H1 (cell line): Measurements from ENCODE around the gene TBC1D23. TPM values are rescaled to one million over a fixed set of nuclear protein-coding genes. Genes with fewer than 3 reads are reported as not detected.

Source experiments
- CTCF ChIA-PET: fragments of 300-600 bp; sonication (Branson Sonifier 250); formaldehyde crosslinking; loops from one replicate; lab custom pipeline; 2021; ENCODE audit not compliant: partially characterized antibody; lab: Charles Lee
- POLR2A ChIA-PET: fragments of 300-600 bp; sonication (Branson Sonifier 250); formaldehyde crosslinking; loops from one replicate; lab custom pipeline; 2021; ENCODE audit warnings: inconsistent platforms; ENCODE audit not compliant: partially characterized antibody; lab: Charles Lee
- DNase-seq, 2 experiments: peaks; one replicate each; pipeline versions ENCODE4 v3.0.0 to v3.0.0-alpha.2; 2010 to 2022; ENCODE audit warnings: low spot score in 2 of 2, low read depth in 1 of 2, mixed read lengths in 1 of 2
- FAIRE-seq: peaks from 2 replicates; lab custom pipeline; 2011; peaks lifted over from hg19 to GRCh38; lab: Jason Lieb, UNC
- H2AFZ ChIP-seq: 2 replicates; pipeline ENCODE4 v1.8.1; 2012; ENCODE audit warnings: low read length, inconsistent platforms
- H2AK5ac ChIP-seq: 2 replicates; pipeline ENCODE4 v1.6.1; 2013; ENCODE audit warnings: low read depth, low read length
- H2BK120ac ChIP-seq: replicated peaks from 2 replicates; pipeline ENCODE3; 2013; ENCODE audit warnings: low read depth, low read length, inconsistent platforms
- H2BK12ac ChIP-seq: 2 replicates; pipeline ENCODE4 v1.6.1; 2013; ENCODE audit warnings: low read depth, low read length
- H2BK15ac ChIP-seq: 2 replicates; pipeline ENCODE4 v1.6.1; 2013; ENCODE audit warnings: low read length
- H2BK20ac ChIP-seq: 2 replicates; pipeline ENCODE4 v1.6.1; 2013; ENCODE audit warnings: low read length
- H2BK5ac ChIP-seq: 2 replicates; pipeline ENCODE4 v1.6.1; 2013; ENCODE audit warnings: low read depth, low read length
- H3K14ac ChIP-seq: 2 replicates; pipeline ENCODE4 v1.6.1; 2013; ENCODE audit warnings: inconsistent platforms; ENCODE audit not compliant: insufficient read length
- H3K18ac ChIP-seq: 2 replicates; pipeline ENCODE4 v1.6.1; 2013; ENCODE audit warnings: low read length; ENCODE audit errors: extremely low read depth
- H3K23ac ChIP-seq: 2 replicates; pipeline ENCODE4 v1.6.1; 2013; ENCODE audit warnings: inconsistent platforms; ENCODE audit not compliant: insufficient read length
- H3K23me2 ChIP-seq: 2 replicates; pipeline ENCODE4 v1.6.1; 2013; ENCODE audit warnings: low read depth, low read length
- H3K27ac ChIP-seq: 2 replicates; pipeline ENCODE4 v1.6.1; 2011; ENCODE audit warnings: low read depth, low read length, inconsistent platforms
- H3K27me3 ChIP-seq, 4 experiments: replicated peaks in 1 of 4; 1 replicate in 1 of 4; 2 replicates in 3 of 4; pipeline versions ENCODE4 v1.6.1 to v1.8.1; 2011 to 2013; ENCODE audit warnings: low read length in 3 of 4, mild to moderate bottlenecking in 3 of 4, inconsistent platforms in 2 of 4, mixed read lengths in 2 of 4, moderate library complexity in 1 of 4; ENCODE audit not compliant: control insufficient read depth in 3 of 4, insufficient read depth in 3 of 4; ENCODE audit errors: extremely low read depth in 1 of 4
- H3K36me3 ChIP-seq, 4 experiments: 2 replicates each; pipeline versions ENCODE4 v1.6.1 to v1.8.1; 2011 to 2013; ENCODE audit warnings: mild to moderate bottlenecking in 4 of 4, low read length in 3 of 4, moderate library complexity in 2 of 4, control low read depth in 1 of 4, inconsistent platforms in 1 of 4; ENCODE audit not compliant: insufficient read depth in 4 of 4, control insufficient read depth in 2 of 4
- H3K4ac ChIP-seq: replicated peaks from 2 replicates; pipeline ENCODE3; 2013; ENCODE audit warnings: low read length, low read depth, mixed read lengths, inconsistent platforms; ENCODE audit not compliant: insufficient read length
- H3K4me1 ChIP-seq, 4 experiments: replicated peaks in 1 of 4; 1 replicate in 1 of 4; 2 replicates in 3 of 4; pipeline versions ENCODE4 v1.6.1 to v1.8.1; 2011 to 2013; ENCODE audit warnings: low read length in 3 of 4, inconsistent platforms in 2 of 4, mixed read lengths in 1 of 4; ENCODE audit not compliant: insufficient read depth in 4 of 4, control insufficient read depth in 3 of 4
- H3K4me2 ChIP-seq, 2 experiments: 2 replicates each; pipeline versions ENCODE4 v1.6.1 to v1.8.1; 2011 to 2013; ENCODE audit warnings: low read depth in 2 of 2, low read length in 2 of 2, control low read depth in 1 of 2, inconsistent platforms in 1 of 2, mild to moderate bottlenecking in 1 of 2; ENCODE audit not compliant: insufficient read depth in 1 of 2
- H3K4me3 ChIP-seq, 4 experiments: fragments of 200-600, 300-600 bp in 1 of 4; sonication (generic), shearing (Covaris generic), sonication (Bioruptor Twin) in 1 of 4; 2 replicates each; pipeline versions ENCODE4 v1.5.1 to v1.8.1; 2011 to 2016; ENCODE audit warnings: low read length in 4 of 4, low read depth in 3 of 4, control low read depth in 2 of 4, inconsistent platforms in 2 of 4, mild to moderate bottlenecking in 2 of 4, mixed read lengths in 1 of 4, moderate library complexity in 1 of 4; ENCODE audit not compliant: insufficient read depth in 2 of 4; ENCODE audit errors: extremely low read depth in 1 of 4
- H3K56ac ChIP-seq: replicated peaks from 2 replicates; pipeline ENCODE3; 2013; ENCODE audit warnings: low read depth, mild to moderate bottlenecking, mixed read lengths, low read length, inconsistent platforms; ENCODE audit not compliant: insufficient read length
- H3K79me1 ChIP-seq: 2 replicates; pipeline ENCODE4 v1.6.1; 2013; ENCODE audit warnings: low read depth, low read length, control low read depth
- H3K79me2 ChIP-seq, 2 experiments: 2 replicates each; pipeline versions ENCODE4 v1.6.1 to v1.8.1; 2012 to 2013; ENCODE audit warnings: low read length in 2 of 2, mild to moderate bottlenecking in 2 of 2, inconsistent platforms in 1 of 2; ENCODE audit not compliant: insufficient read depth in 2 of 2, control insufficient read depth in 1 of 2
- H3K9ac ChIP-seq, 4 experiments: replicated peaks in 1 of 4; 1 replicate in 1 of 4; 2 replicates in 3 of 4; pipeline versions ENCODE4 v1.6.1 to v1.8.1; 2011 to 2013; ENCODE audit warnings: low read depth in 3 of 4, low read length in 3 of 4, control low read depth in 2 of 4, mild to moderate bottlenecking in 2 of 4, moderate library complexity in 2 of 4, inconsistent platforms in 1 of 4; ENCODE audit errors: extremely low read depth in 1 of 4
- H3K9me3 ChIP-seq, 2 experiments: 2 replicates each; pipeline versions ENCODE4 v1.6.1 to v1.8.1; 2012 to 2013; ENCODE audit warnings: mild to moderate bottlenecking in 2 of 2, moderate library complexity in 2 of 2, control low read depth in 1 of 2, inconsistent platforms in 1 of 2, low read depth in 1 of 2, low read length in 1 of 2, mixed read lengths in 1 of 2; ENCODE audit not compliant: insufficient read depth in 2 of 2
- H4K20me1 ChIP-seq, 2 experiments: replicated peaks in 1 of 2; 2 replicates each; pipeline versions ENCODE3 to v1.8.1; 2011 to 2013; ENCODE audit warnings: inconsistent platforms in 2 of 2, low read length in 2 of 2, mild to moderate bottlenecking in 1 of 2; ENCODE audit not compliant: insufficient read depth in 2 of 2, control insufficient read depth in 1 of 2
- H4K5ac ChIP-seq: 2 replicates; pipeline ENCODE4 v1.6.1; 2013; ENCODE audit warnings: low read length, low read depth, mixed read lengths, inconsistent platforms; ENCODE audit not compliant: insufficient read length
- H4K8ac ChIP-seq: 2 replicates; pipeline ENCODE4 v1.8.0; 2013; ENCODE audit warnings: mild to moderate bottlenecking, moderate library complexity, low read length, inconsistent platforms; ENCODE audit not compliant: insufficient read depth; ENCODE audit errors: extremely low read depth
- H4K91ac ChIP-seq: replicated peaks from 2 replicates; pipeline ENCODE3; 2013; ENCODE audit warnings: low read length, mixed read lengths, inconsistent platforms; ENCODE audit not compliant: insufficient read length
- POU5F1 ChIP-seq: IDR thresholded peaks from 2 replicates; pipeline ENCODE4 v1.6.1; 2011; ENCODE audit warnings: low read depth, mild to moderate bottlenecking, low read length, moderate library complexity
- ZNF274 ChIP-seq: IDR thresholded peaks from 2 replicates; pipeline ENCODE4 v1.7.0; 2012; ENCODE audit warnings: low read length, borderline replicate concordance; ENCODE audit errors: extremely low read depth
- WGBS, 2 experiments: shearing (Covaris generic) in 1 of 2; methylation state at CpG; one replicate each; pipeline versions ENCODE4 v1.1.6 to v1.1.7; 2013 to 2015; ENCODE audit warnings: low lambda C conversion rate in 2 of 2, mixed read lengths in 2 of 2, inconsistent platforms in 1 of 2, low coverage in 1 of 2, missing lambda C conversion rate in 1 of 2; ENCODE audit not compliant: insufficient replicate concordance in 2 of 2, insufficient coverage in 1 of 2, insufficient read length in 1 of 2; ENCODE audit errors: extremely low coverage in 1 of 2, missing lambda C conversion rate in 1 of 2; 5-methylcytosine and 5-hydroxymethylcytosine counted together
- polyA plus RNA-seq, 7 experiments: library from polyadenylated mRNA; depleted of rRNA in 3 of 7; stranded (reverse) in 5 of 7; unstranded in 2 of 7; fragments of >200 nt in 5 of 7; fragments of 200-250 nt in 2 of 7; gene quantifications; 1 replicate in 5 of 7; 2 replicates in 1 of 7; 4 replicates in 1 of 7; pipeline versions ENCODE4 v1.2.1 to v1.2.3, GENCODE V29; 2011 to 2013; ENCODE audit warnings: missing spikeins in 2 of 7, mixed read lengths in 2 of 7
- total RNA-seq: library from RNA; stranded (reverse); fragmentation: NEBNext Ultra II Directional; extraction: Animal tissue kit (Norgen Biotek cat#: 25700); gene quantifications from 2 replicates; pipeline ENCODE4 v1.2.1, GENCODE V29; 2021
- TF ChIP-seq, protein P1 (sequence below), 3 experiments: IDR thresholded peaks; 1 replicate in 2 of 3; 2 replicates in 1 of 3; pipeline versions ENCODE4 v1.5.1 to v1.6.1; 2011; ENCODE audit warnings: low read length in 3 of 3, mild to moderate bottlenecking in 3 of 3, inconsistent platforms in 2 of 3, low read depth in 1 of 3, moderate library complexity in 1 of 3; ENCODE audit not compliant: insufficient read depth in 1 of 3; ENCODE audit errors: control extremely low read depth in 1 of 3

Gene TBC1D23
- total and polyA plus RNA-seq, 2 of the 8 experiments (the other 6 are each of a cell fraction or from before 2014, with no cell fraction given): 6.4 to 29.3 TPM

DNA sequence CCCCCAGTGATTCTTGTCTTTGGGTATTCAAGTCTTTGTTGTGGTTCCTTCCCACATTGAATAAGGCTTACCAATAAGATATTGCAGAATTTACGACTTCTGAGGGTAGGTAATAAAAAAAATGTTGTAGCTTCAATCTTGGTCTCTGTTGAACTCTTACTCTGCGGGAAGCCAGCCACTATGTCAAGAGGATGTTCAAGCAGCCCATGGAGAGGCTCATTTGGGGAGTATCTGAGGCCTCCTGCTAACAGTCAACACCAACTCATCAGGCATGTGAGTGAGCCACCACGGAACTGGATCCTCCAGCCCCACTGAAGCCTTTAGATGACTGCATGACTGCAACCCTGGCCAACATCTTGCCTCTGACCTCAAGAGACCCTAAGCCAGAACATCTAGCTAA, 3.2 kb upstream of the TBC1D23 start:
- H3K56ac ChIP-seq: no peak overlapping the region
- H3K4me1 ChIP-seq: peaks cover 0 to 4% (median 2%) of the 10 kb centered on the region in 4 experiments; a peak in 3 of 7 replicates
- no peak overlapping the region for H4K8ac ChIP-seq
- ChIA-PET POLR2A (interaction anchor here (0.6 kb wide), 1 partner anchor 18 kb away, joined by 4 read pairs; no protein-coding TSS in a partner anchor), CTCF (interaction anchor here (0.6 to 2.2 kb wide), 6 partner anchors 118 to 426 kb away, joined by 3 to 13 read pairs (median 4); no protein-coding TSS in a partner anchor)
- DNase-seq (no peak), FAIRE-seq (no peak)
- no peak overlapping the region for H3K4me2 ChIP-seq
- H3K27ac ChIP-seq: no peak overlapping the region
- H3K4me3 ChIP-seq: no peak overlapping the region
- H3K23me2 ChIP-seq: peaks cover 5% of the 10 kb centered on the region
- H3K18ac ChIP-seq: no peak overlapping the region
- no peaks in the 10 kb centered on the region for H3K27me3 ChIP-seq
- WGBS, 2 experiments: 88% methylated on average over 3 of the region's 3 CpGs; no CpG with 5 or more reads in 1 of the 2 experiments
- H3K79me2 ChIP-seq: peaks cover 0 to 13% of the 10 kb centered on the region in 2 experiments; a peak in 3 of 4 replicates
- no peak overlapping the region for H2AK5ac ChIP-seq
- H2BK5ac ChIP-seq: no peak overlapping the region
- no peak overlapping the region for H3K9ac ChIP-seq
- H2BK20ac ChIP-seq: no peak overlapping the region
- no peak overlapping the region for H3K4ac ChIP-seq
- H3K23ac ChIP-seq: no peak overlapping the region
- no peaks in the 10 kb centered on the region for H4K20me1 ChIP-seq
- no peak overlapping the region for H3K14ac ChIP-seq
- H2BK120ac ChIP-seq: no peak overlapping the region
- peak overlapping the region; percentile 12; the same call in 1 of the 2 replicates for H2AFZ ChIP-seq
- no peak overlapping the region for H2BK12ac ChIP-seq
- H4K91ac ChIP-seq: no peak overlapping the region
- TF ChIP-seq POU5F1 (no peak), ZNF274 (no peak)
- TF ChIP-seq, protein P1, sequence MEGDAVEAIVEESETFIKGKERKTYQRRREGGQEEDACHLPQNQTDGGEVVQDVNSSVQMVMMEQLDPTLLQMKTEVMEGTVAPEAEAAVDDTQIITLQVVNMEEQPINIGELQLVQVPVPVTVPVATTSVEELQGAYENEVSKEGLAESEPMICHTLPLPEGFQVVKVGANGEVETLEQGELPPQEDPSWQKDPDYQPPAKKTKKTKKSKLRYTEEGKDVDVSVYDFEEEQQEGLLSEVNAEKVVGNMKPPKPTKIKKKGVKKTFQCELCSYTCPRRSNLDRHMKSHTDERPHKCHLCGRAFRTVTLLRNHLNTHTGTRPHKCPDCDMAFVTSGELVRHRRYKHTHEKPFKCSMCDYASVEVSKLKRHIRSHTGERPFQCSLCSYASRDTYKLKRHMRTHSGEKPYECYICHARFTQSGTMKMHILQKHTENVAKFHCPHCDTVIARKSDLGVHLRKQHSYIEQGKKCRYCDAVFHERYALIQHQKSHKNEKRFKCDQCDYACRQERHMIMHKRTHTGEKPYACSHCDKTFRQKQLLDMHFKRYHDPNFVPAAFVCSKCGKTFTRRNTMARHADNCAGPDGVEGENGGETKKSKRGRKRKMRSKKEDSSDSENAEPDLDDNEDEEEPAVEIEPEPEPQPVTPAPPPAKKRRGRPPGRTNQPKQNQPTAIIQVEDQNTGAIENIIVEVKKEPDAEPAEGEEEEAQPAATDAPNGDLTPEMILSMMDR (IDR thresholded peaks at IDR 0.05; ENCODE audit: control extremely low read depth in 1 of 3, insufficient read depth in 1 of 3, low read depth in 1 of 3, low read length in 3 of 3): no peak
- no peaks in the 10 kb centered on the region for H3K36me3 ChIP-seq
- no peak overlapping the region for H2BK15ac ChIP-seq
- no peaks in the 10 kb centered on the region for H3K9me3 ChIP-seq
- no peak overlapping the region for H4K5ac ChIP-seq
- H3K79me1 ChIP-seq: 0 out of 2 replicates have a peak, but pooled peaks cover 3% of the 10 kb centered on the region
